T-helper 17 cell (primary cell): ENCODE data around the gene CSTF2. TPM values are rescaled to one million over a fixed set of nuclear protein-coding genes. Genes with fewer than 3 reads are reported as not detected.

Source experiments
- total RNA-seq, 4 donors: library from RNA in 2 of 4; stranded (reverse) in 2 of 4; gene quantifications; one replicate each; pipeline ENCODE4 v1.2.3 and lab custom pipeline; 2022 to 2026

Gene CSTF2
- total RNA-seq, 2 donors from 2014 or later, result 11.4 to 11.6 TPM

Other genes starting within 250 kb of the CSTF2 start
- gene TNMD, start 235.5 kb upstream of the CSTF2 start, total RNA-seq, result not detected
- gene TSPAN6, start 183.6 kb upstream of the CSTF2 start, total RNA-seq, result 1 to 10 TPM in 1 of 2 donors, under 1 TPM in 1; 0.68 to 1.2 TPM
- gene SRPX2, start 176.2 kb upstream of the CSTF2 start, total RNA-seq, result not detected
- 1 to 10 TPM in 1 of 2 donors, under 1 TPM in 1; 0.20 to 8.2 TPM for gene SYTL4, start 88.3 kb upstream of the CSTF2 start, total RNA-seq
- gene NOX1, start 54.0 kb downstream of the CSTF2 start, total RNA-seq, result not detected
- under 1 TPM; 0.18 to 0.30 TPM for gene XKRX, start 108.5 kb downstream of the CSTF2 start, total RNA-seq
- not detected for gene ARL13A, start 149.3 kb downstream of the CSTF2 start, total RNA-seq
- gene TRMT2B, start 231.7 kb downstream of the CSTF2 start, total RNA-seq, result 10 to 100 TPM; 30.5 to 35.3 TPM